GM12891 (cell line): Measurements from ENCODE around the gene UNC5C.

Experiments
- PAX5 ChIP-seq: IDR thresholded peaks from 2 replicates; pipeline ENCODE4 v1.6.1; 2011; ENCODE audit warnings: low read length, moderate library complexity, mild to moderate bottlenecking; ENCODE audit not compliant: insufficient read depth, severe bottlenecking
- POLR2A ChIP-seq: IDR thresholded peaks from 2 replicates; pipeline ENCODE4 v1.6.1; 2011; ENCODE audit warnings: low read depth, low read length, control low read depth
- POLR2AphosphoS5 ChIP-seq: IDR thresholded peaks from 2 replicates; pipeline ENCODE4 v1.6.1; 2011; ENCODE audit warnings: low read depth, low read length, control low read depth
- POU2F2 ChIP-seq: IDR thresholded peaks from 2 replicates; pipeline ENCODE4 v1.6.1; 2011; ENCODE audit warnings: low read depth, mild to moderate bottlenecking, control low read depth, low read length, moderate library complexity
- SPI1 ChIP-seq: IDR thresholded peaks from 2 replicates; pipeline ENCODE4 v1.6.1; 2011; ENCODE audit warnings: low read depth, low read length, control low read depth
- TAF1 ChIP-seq: IDR thresholded peaks from 2 replicates; pipeline ENCODE4 v1.6.1; 2011; ENCODE audit warnings: low read depth, low read length, control low read depth

GRCh38 chr4:95531141-95531540, 17.6 kb downstream of the UNC5C start:
- no peak for TF ChIP-seq TAF1
- TF ChIP-seq POU2F2: no peak
- TF ChIP-seq POLR2A: no peak
- TF ChIP-seq PAX5: no peak
- TF ChIP-seq POLR2AphosphoS5: no peak
- no peak for TF ChIP-seq SPI1
